WI38 (cell line): ENCODE data around the gene PADI1.

ENCODE experiments used
- H3K4me3 ChIP-seq: 2 replicates; pipeline ENCODE4 v1.5.1; 2011; ENCODE audit warnings: low read depth, mild to moderate bottlenecking, control low read depth, low read length
- TF ChIP-seq, protein P1 (sequence below): IDR thresholded peaks from 2 replicates; pipeline ENCODE4 v1.5.1; 2012; ENCODE audit warnings: low read depth, mild to moderate bottlenecking, control low read depth, low read length

PADI1 gene

GRCh38 chr1:17189632-17189990, 15.3 kb upstream of the PADI1 start:
- TF ChIP-seq, protein P1, sequence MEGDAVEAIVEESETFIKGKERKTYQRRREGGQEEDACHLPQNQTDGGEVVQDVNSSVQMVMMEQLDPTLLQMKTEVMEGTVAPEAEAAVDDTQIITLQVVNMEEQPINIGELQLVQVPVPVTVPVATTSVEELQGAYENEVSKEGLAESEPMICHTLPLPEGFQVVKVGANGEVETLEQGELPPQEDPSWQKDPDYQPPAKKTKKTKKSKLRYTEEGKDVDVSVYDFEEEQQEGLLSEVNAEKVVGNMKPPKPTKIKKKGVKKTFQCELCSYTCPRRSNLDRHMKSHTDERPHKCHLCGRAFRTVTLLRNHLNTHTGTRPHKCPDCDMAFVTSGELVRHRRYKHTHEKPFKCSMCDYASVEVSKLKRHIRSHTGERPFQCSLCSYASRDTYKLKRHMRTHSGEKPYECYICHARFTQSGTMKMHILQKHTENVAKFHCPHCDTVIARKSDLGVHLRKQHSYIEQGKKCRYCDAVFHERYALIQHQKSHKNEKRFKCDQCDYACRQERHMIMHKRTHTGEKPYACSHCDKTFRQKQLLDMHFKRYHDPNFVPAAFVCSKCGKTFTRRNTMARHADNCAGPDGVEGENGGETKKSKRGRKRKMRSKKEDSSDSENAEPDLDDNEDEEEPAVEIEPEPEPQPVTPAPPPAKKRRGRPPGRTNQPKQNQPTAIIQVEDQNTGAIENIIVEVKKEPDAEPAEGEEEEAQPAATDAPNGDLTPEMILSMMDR: no peak
- H3K4me3 ChIP-seq: 0 out of 2 replicates have a peak overlapping the region, but pooled peaks have one; percentile 7

DNA sequence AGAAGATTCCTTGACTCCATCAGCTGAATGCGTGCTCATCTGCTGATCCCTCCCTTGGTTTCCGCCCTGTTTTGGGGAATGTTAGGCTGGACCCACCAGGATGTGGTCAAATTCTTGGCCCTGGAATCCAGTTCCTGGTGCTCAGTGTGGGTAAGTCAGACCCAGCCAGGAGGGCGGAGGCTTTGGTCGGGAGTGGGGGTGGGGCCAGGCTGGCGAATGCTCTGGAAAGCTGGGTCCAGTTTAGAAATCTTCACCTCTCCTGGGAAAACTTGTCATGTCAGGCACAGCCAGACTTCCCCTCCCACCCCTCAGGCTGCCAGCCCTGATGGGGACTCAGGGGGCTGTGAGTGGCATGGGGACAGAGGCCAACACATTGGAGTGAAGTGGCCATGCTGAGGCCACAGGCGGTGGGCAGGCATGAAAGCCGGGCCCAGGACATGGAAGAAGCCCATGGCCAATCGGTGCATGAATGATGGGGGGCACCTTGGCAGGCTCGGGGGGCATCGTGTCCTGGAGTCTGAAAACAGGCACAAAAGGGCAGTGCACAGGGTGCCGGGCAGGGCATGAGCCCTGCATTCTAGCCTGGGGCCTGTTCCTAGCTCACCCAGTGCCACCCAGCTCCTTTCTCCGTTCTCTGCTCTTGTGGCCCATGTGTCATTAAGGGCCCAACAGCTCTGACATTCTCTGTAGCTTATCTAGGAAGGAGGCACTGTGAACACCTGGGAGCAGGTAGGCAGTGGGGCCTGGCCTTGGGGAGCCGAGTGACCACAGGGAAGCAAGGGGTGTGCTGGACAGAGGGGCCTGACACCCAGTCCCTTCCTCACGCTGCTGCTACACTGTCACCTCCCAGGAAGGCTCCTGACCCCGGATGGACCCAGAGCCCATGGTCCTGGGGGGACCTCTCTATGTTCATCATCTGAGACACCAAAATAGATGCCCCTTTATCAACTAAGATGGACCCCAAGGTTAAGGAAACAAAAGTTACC, 14.6 kb upstream of the PADI1 start:
- TF ChIP-seq, protein P1: no peak
- no peak overlapping the region for H3K4me3 ChIP-seq

GRCh38 chr1:17191990-17192242, 13.0 kb upstream of the PADI1 start:
- TF ChIP-seq, protein P1: no peak

DNA sequence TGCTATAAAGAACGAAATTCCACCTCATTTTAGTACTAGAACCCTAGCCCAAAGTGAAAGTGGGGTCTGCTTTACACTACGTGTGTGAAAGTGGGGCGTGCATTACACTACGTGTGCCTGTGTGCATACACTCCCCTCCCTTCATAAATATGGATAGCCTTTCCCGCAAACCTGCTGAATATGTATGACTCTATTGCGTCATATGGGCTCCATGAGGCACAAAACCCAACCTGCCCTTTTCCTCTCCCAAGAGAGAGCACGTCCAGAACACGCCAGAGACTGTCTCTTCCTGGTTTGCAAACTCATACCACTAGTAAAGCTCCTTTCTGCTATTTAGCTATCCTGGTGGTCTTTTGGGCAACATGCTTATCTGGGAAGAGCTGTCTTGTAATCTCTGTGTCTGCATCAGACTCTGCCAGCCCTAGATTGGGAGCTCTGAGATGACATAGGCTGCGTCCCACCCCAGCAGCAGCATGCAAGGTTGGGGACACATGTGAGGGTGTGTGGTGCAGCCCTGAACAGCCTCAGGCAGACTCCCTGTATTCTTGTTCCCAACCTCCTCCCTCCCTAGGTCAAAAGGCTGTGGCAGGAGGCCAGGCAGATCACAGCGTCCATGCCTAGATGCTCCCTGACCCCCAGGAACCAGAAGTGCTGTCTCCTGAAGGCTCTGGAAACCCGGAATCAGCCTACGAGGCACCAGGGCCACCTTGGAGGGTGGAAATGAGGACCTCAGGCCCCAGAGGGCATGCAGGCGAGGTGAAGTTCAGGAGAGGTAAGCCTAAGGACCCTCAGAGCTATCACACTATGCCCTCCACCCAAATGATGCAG, 12.3 kb upstream of the PADI1 start:
- TF ChIP-seq, protein P1: no peak
- no peak overlapping the region for H3K4me3 ChIP-seq

More at GRCh38 chr1:17191990-17192242, 13.0 kb upstream of the PADI1 start:
- no peak overlapping the region for H3K4me3 ChIP-seq

DNA sequence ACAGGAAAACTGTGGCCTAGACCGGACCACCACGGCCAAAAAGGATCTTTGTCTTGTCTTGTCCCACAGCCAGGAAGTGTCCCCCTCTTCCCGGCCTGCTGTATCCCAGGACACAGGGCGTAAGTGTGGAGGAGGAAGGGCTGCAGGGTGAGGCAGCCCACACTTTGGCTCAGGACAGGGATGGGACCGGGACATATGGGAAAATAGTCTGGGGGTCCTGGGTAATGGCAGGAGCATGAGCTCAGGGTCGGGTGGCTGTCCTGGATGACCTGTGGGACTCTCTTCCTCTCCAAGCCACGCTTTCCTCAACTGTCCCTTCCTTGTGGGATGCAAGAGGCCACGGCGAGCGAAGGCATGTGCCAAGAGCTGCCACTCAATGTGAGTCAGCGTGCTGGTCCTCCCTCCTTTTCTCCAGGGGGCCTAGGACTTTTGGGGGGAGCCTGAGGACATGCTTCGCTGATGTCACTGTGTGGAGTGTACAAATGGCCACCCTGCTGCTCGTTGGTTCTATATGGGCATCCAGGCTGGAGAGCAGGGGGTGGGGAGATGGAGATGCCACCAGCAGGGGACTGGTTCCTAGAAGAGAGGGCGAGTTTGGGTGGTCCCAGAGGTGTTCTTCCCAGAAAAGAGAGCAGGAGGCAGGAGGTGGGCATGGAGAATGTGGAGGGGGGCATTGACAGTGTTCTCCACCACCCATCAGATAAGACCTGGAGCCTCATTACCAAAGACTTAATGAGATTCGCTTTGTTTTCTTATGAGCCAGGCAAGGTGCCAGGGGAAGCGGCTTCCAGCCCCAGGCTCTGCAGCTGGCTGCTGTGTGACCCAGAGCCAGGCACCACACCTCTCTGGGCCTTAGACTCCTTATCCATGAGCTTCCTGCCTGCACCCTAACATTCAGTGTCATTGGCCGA, 11.5 kb upstream of the PADI1 start:
- H3K4me3 ChIP-seq: no peak overlapping the region
- TF ChIP-seq, protein P1: no peak

DNA sequence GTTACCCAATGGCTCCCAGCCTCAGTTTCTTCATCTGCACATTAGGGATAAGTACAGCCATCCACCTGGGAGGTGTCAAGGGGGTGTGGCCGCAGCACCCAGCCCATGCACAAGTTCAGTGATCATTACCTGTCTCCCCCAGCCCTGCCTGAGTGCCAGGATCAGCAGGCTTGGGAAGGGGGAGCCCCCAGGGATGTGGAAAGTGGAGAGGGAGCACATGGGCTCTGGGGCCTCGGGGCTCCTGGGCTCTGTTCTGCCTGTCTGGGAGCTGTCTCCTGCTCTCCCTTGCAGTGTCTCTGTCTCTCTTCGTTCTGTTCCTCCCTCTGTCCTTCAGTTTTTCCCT, 10.8 kb upstream of the PADI1 start:
- TF ChIP-seq, protein P1: no peak
- no peak overlapping the region for H3K4me3 ChIP-seq
